ENCODE data around the gene SQSTM1. TPM values are rescaled to one million over a fixed set of nuclear protein-coding genes. Genes with fewer than 3 reads are reported as not detected.

The SQSTM1 gene
- total and polyA plus RNA-seq, 9 of the 15 experiments (the other 6 are each of a cell fraction or from before 2014, with no cell fraction given), result 5.6 to 148 (median 64.0) TPM

- Histone ChIP-seq H2AFZ (ENCODE audit: low read depth, low read length) (no peak overlapping the region), H3K4me1 (replicated peaks in 1 of 2; ENCODE audit: control insufficient read depth in 2 of 2, insufficient read depth in 2 of 2, low read length in 2 of 2) (no peaks in the 10 kb centered on the region), H3K36me3 (ENCODE audit: control insufficient read depth, insufficient read depth, low read length) (peaks cover 67% of the 10 kb centered on the region), H3K4me2 (ENCODE audit: insufficient read depth, low read length) (no peak overlapping the region), H3K27me3 (ENCODE audit: control insufficient read depth in 2 of 2, insufficient read depth in 2 of 2, low read length in 2 of 2) (no peaks in the 10 kb centered on the region), H3K9me1 (ENCODE audit: control insufficient read depth, insufficient read depth, low read length) (no peaks in the 10 kb centered on the region), H3K9ac (ENCODE audit: insufficient read depth in 1 of 2, low read depth in 2 of 2, low read length in 2 of 2) (no peak overlapping the region), H3K79me2 (ENCODE audit: control insufficient read depth, insufficient read depth, low read length) (no peaks in the 10 kb centered on the region), H4K20me1 (replicated peaks; ENCODE audit: control insufficient read depth, insufficient read depth, low read length) (no peaks in the 10 kb centered on the region; the same call in 1 of the 2 replicates), H3K27ac (ENCODE audit: extremely low read depth, low read depth, low read length) (no peak overlapping the region), H3K4me3 (no peak overlapping the region), H3K9me3 (replicated peaks; ENCODE audit: control insufficient read depth, insufficient read depth, low read depth, low read length) (peaks cover 17% of the 10 kb centered on the region)
- DNase-seq (ENCODE audit: extremely low read depth in 1 of 4, low spot score in 3 of 4) (no peak), ATAC-seq (no peak), FAIRE-seq (no peak)
- WGBS (ENCODE audit: insufficient coverage, low coverage, missing lambda C conversion rate), result 88% methylated on average over 23 of the region's 25 CpGs
- intact Hi-C loops (cut with micrococcal nuclease) (no loop called here), in situ Hi-C loops (cut with MboI) (no loop called here)
- no TSS peak for BruUV-seq (replicated peaks)
- POLR2A ChIA-PET, result interaction anchor here (0.6 to 1.4 kb wide), 4 partner anchors 12 to 323 kb away, joined by 3 to 9 read pairs (median 4); no protein-coding TSS in a partner anchor
- CTCF ChIA-PET (ENCODE audit: low intra/inter-chr PET ratio), result no interaction called here
- TF ChIP-seq ERF (CRISPR knock-in tag; IDR thresholded peaks at IDR 0.05), result no peak
- TF ChIP-seq, protein P1, sequence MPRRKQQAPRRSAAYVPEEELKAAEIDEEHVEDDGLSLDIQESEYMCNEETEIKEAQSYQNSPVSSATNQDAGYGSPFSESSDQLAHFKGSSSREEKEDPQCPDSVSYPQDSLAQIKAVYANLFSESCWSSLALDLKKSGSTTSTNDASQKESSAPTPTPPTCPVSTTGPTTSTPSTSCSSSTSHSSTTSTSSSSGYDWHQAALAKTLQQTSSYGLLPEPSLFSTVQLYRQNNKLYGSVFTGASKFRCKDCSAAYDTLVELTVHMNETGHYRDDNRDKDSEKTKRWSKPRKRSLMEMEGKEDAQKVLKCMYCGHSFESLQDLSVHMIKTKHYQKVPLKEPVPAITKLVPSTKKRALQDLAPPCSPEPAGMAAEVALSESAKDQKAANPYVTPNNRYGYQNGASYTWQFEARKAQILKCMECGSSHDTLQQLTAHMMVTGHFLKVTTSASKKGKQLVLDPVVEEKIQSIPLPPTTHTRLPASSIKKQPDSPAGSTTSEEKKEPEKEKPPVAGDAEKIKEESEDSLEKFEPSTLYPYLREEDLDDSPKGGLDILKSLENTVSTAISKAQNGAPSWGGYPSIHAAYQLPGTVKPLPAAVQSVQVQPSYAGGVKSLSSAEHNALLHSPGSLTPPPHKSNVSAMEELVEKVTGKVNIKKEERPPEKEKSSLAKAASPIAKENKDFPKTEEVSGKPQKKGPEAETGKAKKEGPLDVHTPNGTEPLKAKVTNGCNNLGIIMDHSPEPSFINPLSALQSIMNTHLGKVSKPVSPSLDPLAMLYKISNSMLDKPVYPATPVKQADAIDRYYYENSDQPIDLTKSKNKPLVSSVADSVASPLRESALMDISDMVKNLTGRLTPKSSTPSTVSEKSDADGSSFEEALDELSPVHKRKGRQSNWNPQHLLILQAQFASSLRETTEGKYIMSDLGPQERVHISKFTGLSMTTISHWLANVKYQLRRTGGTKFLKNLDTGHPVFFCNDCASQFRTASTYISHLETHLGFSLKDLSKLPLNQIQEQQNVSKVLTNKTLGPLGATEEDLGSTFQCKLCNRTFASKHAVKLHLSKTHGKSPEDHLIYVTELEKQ (CRISPR knock-in tag; IDR thresholded peaks at IDR 0.05), result no peak
- TF ChIP-seq ZFX (CRISPR knock-in tag; IDR thresholded peaks at IDR 0.05), result no peak
- TF ChIP-seq ESRRA (IDR thresholded peaks at IDR 0.05; ENCODE audit: borderline replicate concordance, low read depth), result no peak
- TF ChIP-seq SLC30A9 (CRISPR knock-in tag; IDR thresholded peaks at IDR 0.05), result no peak
- TF ChIP-seq KLF16 (IDR thresholded peaks at IDR 0.05), result no peak
- no peak for TF ChIP-seq TEAD1 (CRISPR knock-in tag; IDR thresholded peaks at IDR 0.05)
- TF ChIP-seq RBM34 (IDR thresholded peaks at IDR 0.05; ENCODE audit: borderline replicate concordance, insufficient read depth, low read length), result no peak
- no peak for TF ChIP-seq ZNF408 (CRISPR knock-in tag; IDR thresholded peaks at IDR 0.05; ENCODE audit: low read depth)
- TF ChIP-seq CSDE1 (IDR thresholded peaks at IDR 0.05), result no peak
- no peak for TF ChIP-seq ZNF695 (CRISPR knock-in tag; IDR thresholded peaks at IDR 0.05)
- no peak for TF ChIP-seq TAF9B (IDR thresholded peaks at IDR 0.05; ENCODE audit: partially characterized antibody)
- TF ChIP-seq PCBP1 (IDR thresholded peaks at IDR 0.05; ENCODE audit: low read depth, low read length, poor library complexity, severe bottlenecking), result no peak
- TF ChIP-seq PBX2 (CRISPR knock-in tag; IDR thresholded peaks at IDR 0.05; ENCODE audit: low read depth), result no peak
- TF ChIP-seq PBX2 (tag; conservative IDR thresholded peaks at IDR 0.05; ENCODE audit: low read depth), result no peak
- TF ChIP-seq BRF1 (IDR thresholded peaks at IDR 0.05; ENCODE audit: borderline replicate concordance, extremely low read depth, insufficient read length), result no peak
- no peak for TF ChIP-seq ILF3 (IDR thresholded peaks at IDR 0.05; ENCODE audit: borderline replicate concordance)
- TF ChIP-seq BDP1 (IDR thresholded peaks at IDR 0.05; ENCODE audit: insufficient read depth, insufficient read length), result no peak
Measured at GRCh38 chr5:179880848-179881590, 60.3 kb downstream of the SQSTM1 start.

All from K562 (cell line).